ENCODE measurements around the gene DNAH8.

The DNAH8 gene, protein sequence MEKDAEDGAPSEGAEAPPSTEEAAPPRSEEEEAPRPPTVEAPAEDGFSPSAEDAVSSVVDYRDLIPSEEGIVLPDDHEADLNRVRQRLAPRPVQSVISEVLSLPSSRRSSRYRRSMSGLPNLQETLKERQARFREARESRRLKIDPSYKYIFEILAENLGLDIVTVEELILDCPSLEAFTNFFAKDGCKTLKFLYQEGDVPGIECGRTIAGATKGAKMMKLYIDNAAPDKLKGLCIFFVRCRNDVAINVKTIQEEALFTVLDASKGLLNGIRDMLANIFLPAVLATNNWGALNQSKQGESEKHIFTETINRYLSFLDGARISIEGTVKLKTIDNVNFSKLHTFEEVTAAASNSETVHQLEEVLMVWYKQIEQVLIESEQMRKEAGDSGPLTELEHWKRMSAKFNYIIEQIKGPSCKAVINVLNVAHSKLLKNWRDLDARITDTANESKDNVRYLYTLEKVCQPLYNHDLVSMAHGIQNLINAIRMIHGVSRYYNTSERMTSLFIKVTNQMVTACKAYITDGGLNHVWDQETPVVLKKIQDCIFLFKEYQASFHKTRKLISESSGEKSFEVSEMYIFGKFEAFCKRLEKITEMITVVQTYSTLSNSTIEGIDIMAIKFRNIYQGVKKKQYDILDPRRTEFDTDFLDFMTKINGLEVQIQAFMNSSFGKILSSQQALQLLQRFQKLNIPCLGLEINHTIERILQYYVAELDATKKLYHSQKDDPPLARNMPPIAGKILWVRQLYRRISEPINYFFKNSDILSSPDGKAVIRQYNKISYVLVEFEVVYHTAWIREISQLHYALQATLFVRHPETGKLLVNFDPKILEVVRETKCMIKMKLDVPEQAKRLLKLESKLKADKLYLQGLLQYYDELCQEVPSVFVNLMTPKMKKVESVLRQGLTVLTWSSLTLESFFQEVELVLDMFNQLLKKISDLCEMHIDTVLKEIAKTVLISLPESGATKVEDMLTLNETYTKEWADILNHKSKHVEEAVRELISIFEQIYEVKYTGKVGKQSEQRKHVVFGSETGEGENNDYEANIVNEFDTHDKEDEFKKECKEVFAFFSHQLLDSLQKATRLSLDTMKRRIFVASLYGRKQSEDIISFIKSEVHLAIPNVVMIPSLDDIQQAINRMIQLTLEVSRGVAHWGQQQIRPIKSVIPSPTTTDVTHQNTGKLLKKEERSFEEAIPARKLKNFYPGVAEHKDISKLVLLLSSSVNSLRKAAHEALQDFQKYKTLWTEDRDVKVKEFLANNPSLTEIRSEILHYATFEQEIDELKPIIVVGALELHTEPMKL (N-terminal part only)

DNA sequence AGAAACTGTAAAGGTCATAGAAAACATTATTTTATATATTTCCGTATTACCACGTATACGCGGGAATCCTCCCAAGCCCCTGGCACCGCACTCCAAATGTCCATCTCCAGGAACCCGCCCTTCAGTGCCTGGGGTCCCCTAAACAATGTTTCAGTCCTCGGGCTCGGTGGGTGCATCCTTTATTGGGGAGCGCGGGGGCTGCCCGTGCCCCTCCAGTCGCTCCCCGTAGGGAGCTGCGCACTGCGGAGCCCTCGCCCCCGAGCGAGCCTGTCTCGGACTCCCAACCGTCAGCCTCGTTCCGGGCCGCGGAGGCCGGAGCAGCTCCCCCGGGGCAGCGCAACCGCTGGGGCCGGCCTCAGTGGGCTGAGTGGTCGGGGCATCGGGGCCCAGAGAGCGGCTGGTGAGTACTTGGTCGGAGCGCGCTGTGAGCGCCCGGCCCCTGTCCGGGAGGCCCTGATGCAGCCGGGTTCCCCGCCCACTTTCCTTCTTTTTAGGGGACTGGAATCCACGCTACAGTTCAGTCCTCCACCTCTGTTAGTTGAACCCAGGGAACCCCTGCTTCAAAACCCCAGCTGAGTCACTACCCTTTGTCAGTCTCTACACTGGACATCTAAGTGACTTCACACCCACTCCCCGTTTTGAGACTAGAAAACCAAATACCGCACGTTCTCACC is at the start of gene DNAH8:
Gene DNAH8 (plus strand): TSS at position 296 of the 674 bp plus-strand sequence. CDS start 7,499 bp downstream, outside the sequence.
- Histone ChIP-seq H3K9ac (ENCODE audit: low read depth, low read length) (peak within 1 kb of the TSS; percentile 59), H3K9me3 (ENCODE audit: control insufficient read depth, insufficient read depth, low read length) (peaks cover 8% of the 10 kb centered on the region), H3K4me1 (ENCODE audit: insufficient read depth, low read length) (peaks cover 7% of the 10 kb centered on the region; the same call in 1 of the 2 replicates), H3K36me3 (ENCODE audit: insufficient read depth, low read length) (no peaks in the 10 kb centered on the region)

GRCh38 chr6:38671885-38672467 is 43.1 kb upstream of the DNAH8 start:
- Histone ChIP-seq H3K4me1 (ENCODE audit: insufficient read depth, low read length) (no peaks in the 10 kb centered on the region), H3K9me3 (ENCODE audit: control insufficient read depth, insufficient read depth, low read length) (no peaks in the 10 kb centered on the region), H3K9ac (ENCODE audit: low read depth, low read length) (no peak overlapping the region), H3K36me3 (ENCODE audit: insufficient read depth, low read length) (peaks cover 10% of the 10 kb centered on the region)

DNA sequence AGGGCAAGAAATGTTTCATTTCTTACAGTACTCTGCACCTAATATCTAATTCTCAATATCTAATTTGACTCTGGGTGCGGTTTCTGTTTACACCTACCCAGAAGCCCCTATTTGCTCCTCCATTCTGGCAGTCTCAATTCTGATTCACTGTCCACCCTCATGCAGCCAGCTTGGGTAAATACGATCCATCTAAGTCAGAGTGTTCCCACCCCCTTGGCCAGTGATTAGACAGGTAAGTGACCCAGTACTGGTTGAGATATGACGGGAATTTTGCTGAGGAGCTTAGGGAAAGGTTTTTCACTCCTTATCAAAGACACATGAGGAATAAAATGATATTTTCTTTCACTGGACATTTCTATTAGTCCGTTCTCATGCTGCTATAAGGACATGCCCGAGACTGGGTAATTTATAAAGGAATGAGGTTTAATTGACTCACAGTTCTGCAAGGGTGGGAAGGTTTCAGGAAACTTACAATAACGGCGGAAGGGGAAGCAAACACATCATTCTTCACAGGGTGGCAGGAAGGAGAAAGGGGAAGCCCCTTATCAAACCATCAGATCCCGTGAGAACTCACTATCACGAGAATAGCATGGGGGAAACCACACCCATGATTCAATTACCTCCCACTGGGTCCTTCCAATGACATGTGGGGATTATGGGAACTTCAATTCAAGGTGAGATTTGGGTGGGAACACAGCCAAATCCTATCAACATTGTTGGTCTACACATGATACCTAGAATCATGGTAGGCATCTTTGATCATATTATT is 41.5 kb upstream of the DNAH8 start:
- no peaks in the 10 kb centered on the region for H3K9me3 ChIP-seq (ENCODE audit: control insufficient read depth, insufficient read depth, low read length)
- H3K4me1 ChIP-seq (ENCODE audit: insufficient read depth, low read length) = no peaks in the 10 kb centered on the region
- H3K36me3 ChIP-seq (ENCODE audit: insufficient read depth, low read length) = peaks cover 20% of the 10 kb centered on the region
- H3K9ac ChIP-seq (ENCODE audit: low read depth, low read length) = no peak overlapping the region

- Histone ChIP-seq H3K4me1 (ENCODE audit: insufficient read depth, low read length) (no peaks in the 10 kb centered on the region), H3K9ac (ENCODE audit: low read depth, low read length) (no peak overlapping the region), H3K9me3 (ENCODE audit: control insufficient read depth, insufficient read depth, low read length) (no peaks in the 10 kb centered on the region), H3K36me3 (ENCODE audit: insufficient read depth, low read length) (peaks cover 21% of the 10 kb centered on the region)
Measured at GRCh38 chr6:38676236-38676973, 38.7 kb upstream of the DNAH8 start.

DNA sequence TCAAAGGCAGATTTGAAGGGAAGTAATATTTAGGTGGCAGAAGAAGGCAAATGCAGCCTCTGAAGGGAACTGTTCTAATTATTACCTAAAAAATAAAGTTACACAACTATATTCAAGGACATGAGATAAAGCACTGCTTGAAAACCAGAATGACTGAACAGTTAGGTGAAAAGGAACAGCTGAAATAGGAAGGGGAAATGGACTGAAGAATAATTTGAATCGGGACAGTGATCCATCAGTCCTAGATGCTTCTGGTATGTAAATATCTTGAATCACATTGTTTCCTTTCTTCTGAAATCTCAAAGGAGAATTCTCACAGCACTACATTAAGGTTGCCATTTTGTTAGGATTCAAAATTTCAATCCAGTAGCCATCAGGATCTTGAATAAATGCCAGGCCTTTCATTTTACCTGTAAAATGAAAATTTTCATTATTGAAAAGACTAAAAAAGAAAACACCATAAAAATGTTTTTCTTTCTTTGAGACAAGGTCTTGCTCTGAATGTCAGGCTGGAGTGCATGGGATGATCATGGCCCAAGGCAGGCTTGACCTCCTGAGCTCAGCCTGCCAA is 38.1 kb upstream of the DNAH8 start:
- no peaks in the 10 kb centered on the region for H3K9me3 ChIP-seq (ENCODE audit: control insufficient read depth, insufficient read depth, low read length)
- H3K4me1 ChIP-seq (ENCODE audit: insufficient read depth, low read length) = no peaks in the 10 kb centered on the region
- no peak overlapping the region for H3K9ac ChIP-seq (ENCODE audit: low read depth, low read length)
- peaks cover 26% of the 10 kb centered on the region for H3K36me3 ChIP-seq (ENCODE audit: insufficient read depth, low read length)

DNA sequence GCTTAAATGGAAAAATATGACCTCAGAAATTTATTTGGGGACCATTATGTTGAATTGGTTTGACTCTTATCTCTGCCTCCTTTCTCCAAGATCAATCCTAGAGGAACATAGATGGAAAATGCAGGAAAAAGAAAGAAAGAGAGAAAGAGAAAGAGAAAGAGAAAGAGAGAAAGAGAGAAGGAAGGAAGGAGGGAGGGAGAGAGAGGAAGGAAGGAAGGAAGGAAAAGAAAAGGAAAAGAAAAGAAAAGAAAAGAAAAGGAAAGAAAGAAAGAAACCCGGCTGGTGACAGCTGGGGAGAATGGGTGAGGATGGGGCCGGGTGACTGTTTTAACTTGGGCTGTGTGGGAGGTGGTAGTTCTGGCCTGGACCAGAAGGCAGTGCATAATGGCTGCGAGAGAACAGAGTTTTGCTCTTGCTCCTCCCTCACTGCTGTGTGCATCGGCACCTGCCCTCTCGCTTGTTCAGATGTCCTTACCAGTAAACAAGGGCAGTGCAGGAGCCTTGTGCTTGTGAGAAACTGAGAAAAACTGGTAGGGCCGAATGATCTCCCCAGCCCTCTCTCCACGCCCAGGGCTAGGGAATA is 36.8 kb upstream of the DNAH8 start:
- no peaks in the 10 kb centered on the region for H3K4me1 ChIP-seq (ENCODE audit: insufficient read depth, low read length)
- no peak overlapping the region for H3K9ac ChIP-seq (ENCODE audit: low read depth, low read length)
- H3K36me3 ChIP-seq (ENCODE audit: insufficient read depth, low read length) = peaks cover 34% of the 10 kb centered on the region
- no peaks in the 10 kb centered on the region for H3K9me3 ChIP-seq (ENCODE audit: control insufficient read depth, insufficient read depth, low read length)

DNA sequence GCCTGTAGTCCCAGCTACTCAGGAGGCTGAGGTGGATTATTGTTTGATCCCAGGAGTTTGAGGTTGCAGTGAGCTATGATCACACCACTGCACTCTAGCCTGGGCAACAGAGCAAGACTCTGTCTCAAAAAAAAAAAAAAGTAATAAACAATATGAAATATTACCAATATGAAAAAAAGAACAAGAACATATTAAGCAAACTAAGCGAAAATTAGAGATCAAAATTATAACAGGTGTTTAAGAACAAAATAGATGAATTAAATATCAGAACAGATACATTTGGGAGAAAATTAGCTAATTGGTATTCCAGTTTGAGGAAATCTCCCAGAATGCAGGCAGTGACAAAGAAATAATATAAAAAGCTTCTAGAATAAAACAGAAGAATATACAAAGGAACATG is 35.4 kb upstream of the DNAH8 start:
- no peak overlapping the region for H3K9ac ChIP-seq (ENCODE audit: low read depth, low read length)
- no peaks in the 10 kb centered on the region for H3K4me1 ChIP-seq (ENCODE audit: insufficient read depth, low read length)
- H3K9me3 ChIP-seq (ENCODE audit: control insufficient read depth, insufficient read depth, low read length) = no peaks in the 10 kb centered on the region
- peaks cover 33% of the 10 kb centered on the region for H3K36me3 ChIP-seq (ENCODE audit: insufficient read depth, low read length)

DNA sequence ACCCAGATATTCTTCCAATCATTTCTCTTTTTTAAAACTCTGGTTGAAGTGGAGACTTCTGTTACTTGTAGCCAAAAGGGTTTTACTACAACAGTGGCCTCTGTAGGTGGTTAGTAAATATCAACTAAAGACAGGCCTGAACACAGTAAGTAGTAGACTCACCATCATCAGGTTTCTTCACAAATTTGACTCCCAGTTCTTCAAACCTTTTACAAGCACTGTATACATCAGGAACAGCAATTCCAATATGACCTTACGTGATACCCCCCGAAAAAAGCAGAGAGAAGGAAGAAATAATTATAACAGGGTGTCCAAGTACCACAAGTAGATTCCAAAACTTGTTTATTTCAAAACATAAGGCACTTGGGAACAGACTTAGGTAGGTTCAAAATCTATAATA is 33.3 kb upstream of the DNAH8 start:
- H3K36me3 ChIP-seq (ENCODE audit: insufficient read depth, low read length) = peaks cover 29% of the 10 kb centered on the region
- H3K4me1 ChIP-seq (ENCODE audit: insufficient read depth, low read length) = no peaks in the 10 kb centered on the region
- H3K9me3 ChIP-seq (ENCODE audit: control insufficient read depth, insufficient read depth, low read length) = no peaks in the 10 kb centered on the region
- no peak overlapping the region for H3K9ac ChIP-seq (ENCODE audit: low read depth, low read length)

DNA sequence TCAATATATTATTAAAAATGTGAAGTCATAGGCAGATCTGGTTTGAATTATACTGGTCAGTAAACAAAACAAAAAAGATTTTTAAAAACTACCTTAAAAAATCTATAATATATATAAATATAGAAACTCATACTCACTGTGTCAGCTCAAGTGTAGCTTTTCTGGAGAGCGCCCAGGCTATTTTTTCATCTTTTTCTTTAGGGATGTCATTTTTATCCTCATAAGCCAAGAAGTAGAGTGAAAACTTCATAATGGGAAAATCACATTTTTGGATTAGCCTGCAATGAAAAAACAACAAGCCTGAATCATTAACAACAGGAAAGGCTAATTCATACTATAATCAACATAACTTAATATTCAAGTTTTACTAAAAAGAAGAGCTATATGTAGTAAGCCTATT is 30.9 kb upstream of the DNAH8 start:
- Histone ChIP-seq H3K9me3 (ENCODE audit: control insufficient read depth, insufficient read depth, low read length) (no peaks in the 10 kb centered on the region), H3K9ac (ENCODE audit: low read depth, low read length) (no peak overlapping the region), H3K4me1 (ENCODE audit: insufficient read depth, low read length) (no peaks in the 10 kb centered on the region), H3K36me3 (ENCODE audit: insufficient read depth, low read length) (peaks cover 16% of the 10 kb centered on the region)

DNA sequence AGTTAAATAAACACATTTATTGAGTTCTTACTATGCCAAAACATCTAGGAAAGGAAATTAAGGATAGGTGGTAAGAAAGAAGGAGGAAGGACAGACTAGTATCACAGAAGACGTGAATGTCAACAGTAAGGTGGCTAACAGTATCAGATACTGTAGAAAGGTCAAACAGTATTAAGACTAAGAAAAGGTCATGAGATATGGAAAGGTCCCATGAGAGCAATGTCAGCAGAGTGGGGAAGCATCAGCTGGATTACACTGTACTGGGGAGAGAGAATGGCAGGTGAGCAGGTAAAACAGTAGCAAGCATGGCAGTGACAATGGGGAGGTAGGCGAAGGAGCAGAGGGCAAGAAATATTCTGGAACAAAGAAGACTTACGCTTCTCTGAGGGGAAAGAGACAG is 30.2 kb upstream of the DNAH8 start:
- Histone ChIP-seq H3K9ac (ENCODE audit: low read depth, low read length) (no peak overlapping the region), H3K9me3 (ENCODE audit: control insufficient read depth, insufficient read depth, low read length) (no peaks in the 10 kb centered on the region), H3K4me1 (ENCODE audit: insufficient read depth, low read length) (no peaks in the 10 kb centered on the region), H3K36me3 (ENCODE audit: insufficient read depth, low read length) (peaks cover 16% of the 10 kb centered on the region)

GRCh38 chr6:38686270-38687042 is 28.7 kb upstream of the DNAH8 start:
- Histone ChIP-seq H3K9me3 (ENCODE audit: control insufficient read depth, insufficient read depth, low read length) (no peaks in the 10 kb centered on the region), H3K4me1 (ENCODE audit: insufficient read depth, low read length) (no peaks in the 10 kb centered on the region), H3K36me3 (ENCODE audit: insufficient read depth, low read length) (peaks cover 16% of the 10 kb centered on the region), H3K9ac (ENCODE audit: low read depth, low read length) (no peak overlapping the region)

Measured in ES-I3 (cell line).